ENCODE results near the gene SMURF1. TPM values are rescaled to one million over a fixed set of nuclear protein-coding genes. Genes with fewer than 3 reads are reported as not detected.

SMURF1 gene
- total and polyA plus RNA-seq, 4 donors = 2.9 to 16.8 (median 5.9) TPM

- H3K36me3 ChIP-seq (ENCODE audit: control insufficient read depth in 4 of 4, insufficient read depth in 3 of 4, low read depth in 1 of 4, low read length in 3 of 4) = peaks cover 0 to 4% (median 0%) of the 10 kb centered on the region in 4 donors
- DNase-seq (ENCODE audit: low spot score) = no peak
- no peaks in the 10 kb centered on the region for H3K9me3 ChIP-seq (ENCODE audit: control insufficient read depth in 4 of 4, low read length in 3 of 4)
- H3K27me3 ChIP-seq (ENCODE audit: control insufficient read depth in 4 of 4, insufficient read depth in 4 of 4, low read length in 3 of 4) = no peaks in the 10 kb centered on the region
- no peak overlapping the region for H3K4me3 ChIP-seq (ENCODE audit: low read depth in 1 of 3, low read length in 3 of 3)
- WGBS = 83% methylated on average over 9 of the region's 9 CpGs
- peaks cover 3 to 13% (median 5%) of the 10 kb centered on the region in 4 donors for H3K4me1 ChIP-seq (ENCODE audit: control insufficient read depth in 4 of 4, insufficient read depth in 4 of 4, low read length in 3 of 4)
- no peak overlapping the region for H3K27ac ChIP-seq (ENCODE audit: low read depth in 1 of 2, low read length in 2 of 2)
- no peak for TF ChIP-seq REST (IDR thresholded peaks at IDR 0.05)
- TF ChIP-seq SP1 (IDR thresholded peaks at IDR 0.05) = no peak
- TF ChIP-seq YY1 (IDR thresholded peaks at IDR 0.05) = no peak
- no peak for TF ChIP-seq ATF3 (IDR thresholded peaks at IDR 0.05)
- TF ChIP-seq MAX (IDR thresholded peaks at IDR 0.05) = no peak
- TF ChIP-seq HNF4A (conservative IDR thresholded peaks at IDR 0.05) = no peak
- TF ChIP-seq EGR1 (IDR thresholded peaks at IDR 0.05; ENCODE audit: low read depth in 2 of 2) = no peak
- TF ChIP-seq GABPA (IDR thresholded peaks at IDR 0.05 in 1 of 2, conservative IDR thresholded peaks at IDR 0.05 in 1 of 2) = no peak
- no peak for TF ChIP-seq NR2F2 (IDR thresholded peaks at IDR 0.05)
- TF ChIP-seq FOXA1 (IDR thresholded peaks at IDR 0.05) = no peak
- TF ChIP-seq RXRA (IDR thresholded peaks at IDR 0.05) = no peak
- no peak for TF ChIP-seq JUND (IDR thresholded peaks at IDR 0.05)
- TF ChIP-seq RAD21 (IDR thresholded peaks at IDR 0.05) = no peak
- TF ChIP-seq ZBTB33 (IDR thresholded peaks at IDR 0.05) = no peak
- no peak for TF ChIP-seq FOXA2 (IDR thresholded peaks at IDR 0.05)
- TF ChIP-seq CTCF (IDR thresholded peaks at IDR 0.05; ENCODE audit: low read depth, low read length, missing input control) = no peak
- no peak for TF ChIP-seq TAF1 (conservative IDR thresholded peaks at IDR 0.05)
- H3K9ac ChIP-seq (ENCODE audit: low read depth in 1 of 2, low read length in 2 of 2) = no peak overlapping the region
Measured at GRCh38 chr7:99079104-99079503, 64.8 kb downstream of the SMURF1 start.
